SJSA1 (cell line): Measurements from ENCODE around the gene HLA-DOA. TPM values are rescaled to one million over a fixed set of nuclear protein-coding genes. Genes with fewer than 3 reads are reported as not detected.

Source experiments
- DNase-seq, 2 experiments: peaks; one replicate each; pipeline ENCODE4 v3.0.0-alpha.2; 2015 to 2020; ENCODE audit warnings: low spot score in 2 of 2, low read depth in 1 of 2
- H3K27ac ChIP-seq: fragments of 250-450 bp; sonication (Bioruptor Pico); 2 replicates; pipeline ENCODE4 v1.5.1; 2020; ENCODE audit warnings: mild to moderate bottlenecking, moderate library complexity
- H3K27me3 ChIP-seq: fragments of 250-450 bp; sonication (Bioruptor Pico); replicated peaks from 2 replicates; pipeline ENCODE4 v1.5.1; 2020; ENCODE audit warnings: mild to moderate bottlenecking, moderate library complexity
- H3K36me3 ChIP-seq: fragments of 250-450 bp; sonication (Bioruptor Pico); 2 replicates; pipeline ENCODE4 v1.5.1; 2020; ENCODE audit warnings: mild to moderate bottlenecking
- H3K4me1 ChIP-seq: fragments of 250-450 bp; sonication (Bioruptor Pico); replicated peaks from 2 replicates; pipeline ENCODE4 v1.6.1; 2021; ENCODE audit warnings: mild to moderate bottlenecking
- H3K4me3 ChIP-seq: fragments of 250-450 bp; sonication (Bioruptor Pico); 2 replicates; pipeline ENCODE4 v1.5.1; 2020; ENCODE audit warnings: mild to moderate bottlenecking
- H3K9me3 ChIP-seq: fragments of 250-450 bp; sonication (Bioruptor Pico); replicated peaks from 2 replicates; pipeline ENCODE4 v1.5.1; 2020; ENCODE audit warnings: mild to moderate bottlenecking
- total RNA-seq: library from RNA; depleted of rRNA; stranded (reverse); fragments of >200 nt; shearing (Covaris generic); gene quantifications from 2 replicates; pipeline ENCODE4 v1.2.3, GENCODE V29; 2014; rRNA removed

HLA-DOA gene
- total RNA-seq, 1 experiment from 2014 or later = not detected

DNA sequence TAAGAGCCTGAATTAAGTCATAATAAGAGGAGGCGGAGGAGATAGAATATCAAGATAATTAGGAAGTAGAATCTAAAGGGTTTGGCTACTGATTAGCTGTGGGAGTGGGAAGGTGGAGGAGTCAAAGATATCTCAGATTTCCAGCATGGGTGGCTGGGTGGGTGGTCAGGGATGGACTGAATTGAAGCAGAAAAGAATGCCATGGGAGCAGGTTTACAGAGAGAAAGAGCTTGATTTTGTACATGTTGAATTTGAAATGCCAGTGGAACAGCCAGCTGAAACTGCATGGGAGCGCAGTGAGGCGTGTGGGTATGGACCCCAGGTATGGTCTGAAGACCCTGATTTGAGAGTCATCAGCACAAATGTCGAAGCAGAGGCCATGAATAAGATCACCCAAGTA, 55.1 kb downstream of the HLA-DOA start:
- H3K4me1 ChIP-seq = no peaks in the 10 kb centered on the region
- no peaks in the 10 kb centered on the region for H3K27me3 ChIP-seq
- no peak overlapping the region for H3K27ac ChIP-seq
- no peak overlapping the region for H3K4me3 ChIP-seq
- H3K9me3 ChIP-seq = no peaks in the 10 kb centered on the region
- no peaks in the 10 kb centered on the region for H3K36me3 ChIP-seq
- no peak for DNase-seq

Other genes starting within 250 kb of the HLA-DOA start
- not detected in 2 replicates for gene HLA-DQB2, start 246.1 kb downstream of the HLA-DOA start, total RNA-seq
- gene HLA-DOB, start 192.6 kb downstream of the HLA-DOA start, total RNA-seq = 0.32 TPM in 1 of 2 replicates, not detected in the other
- gene TAP2, start 170.9 kb downstream of the HLA-DOA start, total RNA-seq = 18.5 and 34.2 TPM in 2 replicates
- gene PSMB8, start 165.5 kb downstream of the HLA-DOA start, total RNA-seq = 107 and 118 TPM in 2 replicates
- 92.8 and 106 TPM in 2 replicates for gene TAP1, start 155.9 kb downstream of the HLA-DOA start, total RNA-seq
- 66.0 and 91.8 TPM in 2 replicates for gene PSMB9, start 155.4 kb downstream of the HLA-DOA start, total RNA-seq
- gene HLA-DMB, start 68.6 kb downstream of the HLA-DOA start, total RNA-seq = not detected in 2 replicates
- 0.24 TPM in 1 of 2 replicates, not detected in the other for gene HLA-DMA, start 56.5 kb downstream of the HLA-DOA start, total RNA-seq
- 76.3 and 118 TPM in 2 replicates for gene BRD2, start 41.0 kb downstream of the HLA-DOA start, total RNA-seq
- not detected in 2 replicates for gene HLA-DPA1, start 64.1 kb upstream of the HLA-DOA start, total RNA-seq
- not detected in 2 replicates for gene HLA-DPB1, start 66.4 kb upstream of the HLA-DOA start, total RNA-seq
- gene COL11A2, start 182.9 kb upstream of the HLA-DOA start, total RNA-seq = 0.32 TPM in 1 of 2 replicates, not detected in the other
- 12.4 and 14.7 TPM in 2 replicates for gene RXRB, start 191.1 kb upstream of the HLA-DOA start, total RNA-seq
- 105 and 122 TPM in 2 replicates for gene SLC39A7, start 191.3 kb upstream of the HLA-DOA start, total RNA-seq
- 4.5 and 11.6 TPM in 2 replicates for gene HSD17B8, start 195.1 kb upstream of the HLA-DOA start, total RNA-seq
- 32.5 and 37.2 TPM in 2 replicates for gene RING1, start 198.9 kb upstream of the HLA-DOA start, total RNA-seq